ENCODE results near the gene EFCAB10.

EFCAB10 gene

GRCh38 chr7:105585850-105586500 lies 4.7 kb upstream of the EFCAB10 start:
- Mint-ChIP-seq H3K4me3 (no peak overlapping the region), H3K27me3 (peaks cover 15% of the 10 kb centered on the region), H3K9me3 (peaks cover 5% of the 10 kb centered on the region), H3K36me3 (ENCODE audit: low read depth) (no peaks in the 10 kb centered on the region), H3K4me1 (ENCODE audit: low read depth) (peaks cover 17% of the 10 kb centered on the region), H3K27ac (no peak overlapping the region)
- no peak for DNase-seq

- Mint-ChIP-seq H3K36me3 (ENCODE audit: low read depth) (no peaks in the 10 kb centered on the region), H3K27ac (no peak overlapping the region), H3K4me3 (no peak overlapping the region), H3K9me3 (peaks cover 5% of the 10 kb centered on the region), H3K4me1 (ENCODE audit: low read depth) (peaks cover 11% of the 10 kb centered on the region), H3K27me3 (peaks cover 21% of the 10 kb centered on the region)
- no peak for DNase-seq
Measured at GRCh38 chr7:105584165-105584564, 2.9 kb upstream of the EFCAB10 start.

GRCh38 chr7:105583061-105583460 lies 1.8 kb upstream of the EFCAB10 start:
- H3K4me1 Mint-ChIP-seq (ENCODE audit: low read depth) = peaks cover 7% of the 10 kb centered on the region
- H3K9me3 Mint-ChIP-seq = peaks cover 5% of the 10 kb centered on the region
- DNase-seq = no peak
- H3K36me3 Mint-ChIP-seq (ENCODE audit: low read depth) = no peaks in the 10 kb centered on the region
- H3K27ac Mint-ChIP-seq = no peak overlapping the region
- peaks cover 21% of the 10 kb centered on the region for H3K27me3 Mint-ChIP-seq
- no peak overlapping the region for H3K4me3 Mint-ChIP-seq

- Mint-ChIP-seq H3K9me3 (peaks cover 5% of the 10 kb centered on the region), H3K36me3 (ENCODE audit: low read depth) (no peaks in the 10 kb centered on the region), H3K27ac (no peak overlapping the region), H3K27me3 (peaks cover 21% of the 10 kb centered on the region), H3K4me3 (no peak overlapping the region), H3K4me1 (ENCODE audit: low read depth) (peaks cover 7% of the 10 kb centered on the region)
- no peak for DNase-seq
Measured at GRCh38 chr7:105580022-105580740, 1.1 kb downstream of the EFCAB10 start.

GRCh38 chr7:105578496-105578895 lies 2.8 kb downstream of the EFCAB10 start:
- no peak overlapping the region for H3K4me3 Mint-ChIP-seq
- no peaks in the 10 kb centered on the region for H3K36me3 Mint-ChIP-seq (ENCODE audit: low read depth)
- peaks cover 21% of the 10 kb centered on the region for H3K27me3 Mint-ChIP-seq
- H3K9me3 Mint-ChIP-seq = no peaks in the 10 kb centered on the region
- H3K4me1 Mint-ChIP-seq (ENCODE audit: low read depth) = peaks cover 7% of the 10 kb centered on the region
- H3K27ac Mint-ChIP-seq = no peak overlapping the region
- DNase-seq = no peak

GRCh38 chr7:105577251-105577650 lies 4.0 kb downstream of the EFCAB10 start:
- H3K27ac Mint-ChIP-seq = no peak overlapping the region
- H3K4me3 Mint-ChIP-seq = no peak overlapping the region
- no peak for DNase-seq
- peaks cover 7% of the 10 kb centered on the region for H3K4me1 Mint-ChIP-seq (ENCODE audit: low read depth)
- peaks cover 16% of the 10 kb centered on the region for H3K27me3 Mint-ChIP-seq
- no peaks in the 10 kb centered on the region for H3K9me3 Mint-ChIP-seq
- no peaks in the 10 kb centered on the region for H3K36me3 Mint-ChIP-seq (ENCODE audit: low read depth)

- Mint-ChIP-seq H3K27me3 (no peaks in the 10 kb centered on the region), H3K9me3 (no peaks in the 10 kb centered on the region), H3K27ac (no peak overlapping the region), H3K36me3 (ENCODE audit: low read depth) (peaks cover 36% of the 10 kb centered on the region), H3K4me3 (no peak overlapping the region), H3K4me1 (ENCODE audit: low read depth) (no peaks in the 10 kb centered on the region)
- DNase-seq = no peak
Measured at GRCh38 chr7:105571891-105572290, 9.4 kb downstream of the EFCAB10 start.

GRCh38 chr7:105567821-105568220 lies 13.5 kb downstream of the EFCAB10 start:
- Mint-ChIP-seq H3K4me3 (no peak overlapping the region), H3K27ac (peak overlapping the region; percentile 52), H3K27me3 (no peaks in the 10 kb centered on the region), H3K36me3 (ENCODE audit: low read depth) (peaks cover 70% of the 10 kb centered on the region), H3K4me1 (ENCODE audit: low read depth) (no peaks in the 10 kb centered on the region), H3K9me3 (no peaks in the 10 kb centered on the region)
- DNase-seq = no peak

- Mint-ChIP-seq H3K4me1 (ENCODE audit: low read depth) (no peaks in the 10 kb centered on the region), H3K9me3 (no peaks in the 10 kb centered on the region), H3K4me3 (no peak overlapping the region), H3K27ac (no peak overlapping the region), H3K27me3 (no peaks in the 10 kb centered on the region), H3K36me3 (ENCODE audit: low read depth) (peaks cover 78% of the 10 kb centered on the region)
- DNase-seq = no peak
Measured at GRCh38 chr7:105567024-105567423, 14.3 kb downstream of the EFCAB10 start.

- no peaks in the 10 kb centered on the region for H3K4me1 Mint-ChIP-seq (ENCODE audit: low read depth)
Measured at GRCh38 chr7:105565190-105565589, 16.1 kb downstream of the EFCAB10 start.

GRCh38 chr7:105559926-105560325 lies 21.4 kb downstream of the EFCAB10 start:
- Mint-ChIP-seq H3K9me3 (no peaks in the 10 kb centered on the region), H3K27me3 (no peaks in the 10 kb centered on the region), H3K4me3 (no peak overlapping the region), H3K36me3 (ENCODE audit: low read depth) (peaks cover 76% of the 10 kb centered on the region), H3K27ac (no peak overlapping the region), H3K4me1 (ENCODE audit: low read depth) (no peaks in the 10 kb centered on the region)
- DNase-seq = no peak

More at GRCh38 chr7:105565190-105565589, 16.1 kb downstream of the EFCAB10 start:
- peaks cover 83% of the 10 kb centered on the region for H3K36me3 Mint-ChIP-seq (ENCODE audit: low read depth)
- no peaks in the 10 kb centered on the region for H3K9me3 Mint-ChIP-seq
- DNase-seq = no peak
- H3K27ac Mint-ChIP-seq = no peak overlapping the region
- H3K4me3 Mint-ChIP-seq = no peak overlapping the region
- H3K27me3 Mint-ChIP-seq = no peaks in the 10 kb centered on the region

- Mint-ChIP-seq H3K27me3 (no peaks in the 10 kb centered on the region), H3K4me1 (ENCODE audit: low read depth) (peaks cover 15% of the 10 kb centered on the region), H3K27ac (no peak overlapping the region), H3K36me3 (ENCODE audit: low read depth) (peaks cover 88% of the 10 kb centered on the region), H3K4me3 (no peak overlapping the region), H3K9me3 (no peaks in the 10 kb centered on the region)
- no peak for DNase-seq
Measured at GRCh38 chr7:105538339-105538738, 43.0 kb downstream of the EFCAB10 start.

- H3K27ac Mint-ChIP-seq = peak overlapping the region; percentile 91
- no peaks in the 10 kb centered on the region for H3K9me3 Mint-ChIP-seq
- H3K4me1 Mint-ChIP-seq (ENCODE audit: low read depth) = peaks cover 27% of the 10 kb centered on the region
- H3K27me3 Mint-ChIP-seq = no peaks in the 10 kb centered on the region
- peak overlapping the region; percentile 98 for H3K4me3 Mint-ChIP-seq
- peaks cover 56% of the 10 kb centered on the region for H3K36me3 Mint-ChIP-seq (ENCODE audit: low read depth)
- DNase-seq = no peak
Measured at GRCh38 chr7:105532709-105533460, 48.4 kb downstream of the EFCAB10 start.

GRCh38 chr7:105531792-105532671 lies 49.3 kb downstream of the EFCAB10 start, which contains the start of gene RINT1:
TSS of gene RINT1 (plus strand) at chr7:105532201. CDS start at chr7:105532316, 115 bp downstream.
- H3K4me3 Mint-ChIP-seq = peak within 1 kb of the TSS; percentile 98
- peaks cover 50% of the 10 kb centered on the region for H3K36me3 Mint-ChIP-seq (ENCODE audit: low read depth)
- H3K27me3 Mint-ChIP-seq = no peaks in the 10 kb centered on the region
- peaks cover 27% of the 10 kb centered on the region for H3K4me1 Mint-ChIP-seq (ENCODE audit: low read depth)
- peak within 1 kb of the TSS; percentile 91 for H3K27ac Mint-ChIP-seq
- H3K9me3 Mint-ChIP-seq = no peaks in the 10 kb centered on the region
- DNase-seq = peak; percentile 94
